GM06990 (cell line): ENCODE data around the gene GIN1.

Source experiments
- DNase-seq: peaks from one replicate; pipeline ENCODE4 v3.0.0-alpha.2; 2011; ENCODE audit not compliant: insufficient read length; ENCODE audit errors: extremely low read depth
- H3K27me3 ChIP-seq: replicated peaks from 2 replicates; pipeline ENCODE4 v1.6.0; 2011; ENCODE audit warnings: low read length; ENCODE audit not compliant: control insufficient read depth, insufficient read depth
- H3K36me3 ChIP-seq: 2 replicates; pipeline ENCODE4 v1.5.1; 2011; ENCODE audit warnings: low read length; ENCODE audit not compliant: control insufficient read depth, insufficient read depth
- H3K4me3 ChIP-seq: replicated peaks from 2 replicates; pipeline ENCODE4 v1.5.1; 2011; ENCODE audit warnings: low read depth, mild to moderate bottlenecking, control low read depth, low read length
- CTCF ChIP-seq: IDR thresholded peaks from 2 replicates; pipeline ENCODE4 v1.5.1; 2011; ENCODE audit warnings: low read length, control low read depth, mild to moderate bottlenecking, inconsistent platforms; ENCODE audit not compliant: insufficient read depth, poor library complexity, severe bottlenecking

The GIN1 gene

GRCh38 chr5:103119070-103119764, 721 bp downstream of the GIN1 start:
- no peak for DNase-seq
- H3K36me3 ChIP-seq = no peaks in the 10 kb centered on the region
- TF ChIP-seq CTCF = no peak
- no peaks in the 10 kb centered on the region for H3K27me3 ChIP-seq
- peak overlapping the region; percentile 98 for H3K4me3 ChIP-seq

- Histone ChIP-seq H3K36me3 (no peaks in the 10 kb centered on the region), H3K4me3 (no peak overlapping the region), H3K27me3 (no peaks in the 10 kb centered on the region)
- no peak for TF ChIP-seq CTCF
- DNase-seq = no peak
Measured at GRCh38 chr5:103117471-103117991, 2.4 kb downstream of the GIN1 start.

- no peak for DNase-seq
- no peak for TF ChIP-seq CTCF
- Histone ChIP-seq H3K36me3 (no peaks in the 10 kb centered on the region), H3K4me3 (no peak overlapping the region), H3K27me3 (no peaks in the 10 kb centered on the region)
Measured at GRCh38 chr5:103114440-103114839, 5.5 kb downstream of the GIN1 start.

- TF ChIP-seq CTCF = no peak
- Histone ChIP-seq H3K4me3 (no peak overlapping the region), H3K27me3 (no peaks in the 10 kb centered on the region), H3K36me3 (no peaks in the 10 kb centered on the region)
- no peak for DNase-seq
Measured at GRCh38 chr5:103112910-103113309, 7.0 kb downstream of the GIN1 start.

GRCh38 chr5:103111468-103111867, 8.5 kb downstream of the GIN1 start:
- H3K36me3 ChIP-seq = no peaks in the 10 kb centered on the region
- no peak overlapping the region for H3K4me3 ChIP-seq
- TF ChIP-seq CTCF = no peak
- no peaks in the 10 kb centered on the region for H3K27me3 ChIP-seq
- no peak for DNase-seq
